NT2/D1 (cell line): ENCODE data around the gene COX8A.
"Not testable (repeated sequence)": the region's sequence is repeated elsewhere in the genome, so short reads cannot be mapped to it uniquely, and the experiment has no call there.

Experiments used
- SUZ12 ChIP-seq: IDR thresholded peaks from 2 replicates; pipeline ENCODE4 v1.6.1; 2011; ENCODE audit not compliant: insufficient read length, insufficient read depth; ENCODE audit errors: extremely low read depth
- YY1 ChIP-seq: IDR thresholded peaks from 2 replicates; pipeline ENCODE4 v1.6.1; 2011; ENCODE audit not compliant: insufficient read length, insufficient read depth
- ZNF274 ChIP-seq: IDR thresholded peaks from 2 replicates; pipeline ENCODE4 v1.6.1; 2011; ENCODE audit warnings: mild to moderate bottlenecking, low read depth, low read length

DNA sequence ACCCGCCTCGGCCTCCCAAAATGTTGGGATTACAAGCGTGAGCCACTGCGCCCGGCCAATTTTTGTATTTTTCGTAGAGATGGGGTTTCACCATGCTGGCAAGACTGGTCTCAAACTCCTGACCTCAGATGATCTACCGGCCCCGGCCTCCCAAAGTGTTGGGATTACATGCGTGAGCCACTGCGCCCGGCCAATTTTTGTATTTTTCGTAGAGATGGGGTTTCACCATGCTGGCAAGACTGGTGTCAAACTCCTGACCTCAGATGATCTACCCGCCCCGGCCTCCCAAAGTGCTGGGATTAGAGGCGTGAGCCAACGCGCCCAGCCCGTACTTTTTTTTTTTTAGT lies 535 bp upstream of the COX8A start:
- TF ChIP-seq ZNF274, YY1, SUZ12: not testable (repeated sequence)
